Inflammatory macrophage treated with lipopolysaccharide for 1 hour (primary cell): ENCODE measurements around the gene HOXA10.
A peak's percentile ranks its signal among the peaks of the same experiment; 100 is the strongest.

ENCODE experiments used
- DNase-seq, 2 donors: peaks; one replicate each; pipeline ENCODE4 v3.0.0-alpha.2; 2020 to 2022

The HOXA10 gene

GRCh38 chr7:27143023-27143949, 30.8 kb downstream of the HOXA10 start, which contains the start of gene HOXA5:
HOXA5 (minus strand) TSS chr7:27143681; CDS start chr7:27143607, 74 bp downstream.
- DNase-seq, result peak; percentile 32 to 60

- no peak for DNase-seq
These were observed 31.5 kb downstream of the HOXA10 start for GRCh38 chr7:27142580-27143022.

- no peak for DNase-seq
These were observed 32.1 kb downstream of the HOXA10 start for GRCh38 chr7:27141923-27142579.

- DNase-seq, result no peak
These were observed 32.8 kb downstream of the HOXA10 start for GRCh38 chr7:27141137-27141922.

DNA sequence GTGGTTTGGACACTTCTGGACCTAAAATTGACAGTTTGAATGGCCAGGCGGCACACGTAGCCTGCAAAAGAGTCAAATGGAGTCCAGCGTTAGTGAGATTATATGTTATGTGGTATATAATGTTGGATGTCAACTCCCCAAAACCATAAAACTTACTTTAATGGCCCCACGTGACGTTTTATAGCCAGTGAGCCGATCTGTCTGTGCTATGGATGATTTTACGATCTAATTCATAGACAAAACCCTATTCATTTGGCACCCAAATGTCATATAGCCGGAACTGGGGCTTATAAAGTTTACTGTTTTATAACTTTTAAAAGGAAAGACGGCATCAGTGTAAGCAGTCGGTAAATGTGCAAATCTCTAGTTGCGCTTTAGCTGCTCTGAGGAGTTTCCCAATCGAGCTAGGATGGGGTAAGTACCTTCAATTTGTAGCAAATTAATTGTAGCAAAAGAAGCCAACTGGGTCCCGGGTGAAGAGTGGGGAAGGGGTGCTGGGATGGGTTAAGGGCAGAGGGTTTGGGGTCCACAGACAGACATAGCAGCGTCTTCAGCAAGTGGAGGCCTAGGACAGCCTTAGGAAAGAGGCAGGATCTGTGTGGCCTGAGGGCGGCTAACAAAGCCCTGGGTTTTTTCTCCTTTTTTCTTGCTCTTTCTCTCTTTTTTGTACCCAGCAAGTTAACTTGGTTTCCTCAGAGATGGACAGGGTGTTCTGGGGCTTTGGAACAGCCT, 33.8 kb downstream of the HOXA10 start:
- no peak for DNase-seq

- no peak for DNase-seq
These were observed 34.6 kb downstream of the HOXA10 start for GRCh38 chr7:27139334-27140125.

DNA sequence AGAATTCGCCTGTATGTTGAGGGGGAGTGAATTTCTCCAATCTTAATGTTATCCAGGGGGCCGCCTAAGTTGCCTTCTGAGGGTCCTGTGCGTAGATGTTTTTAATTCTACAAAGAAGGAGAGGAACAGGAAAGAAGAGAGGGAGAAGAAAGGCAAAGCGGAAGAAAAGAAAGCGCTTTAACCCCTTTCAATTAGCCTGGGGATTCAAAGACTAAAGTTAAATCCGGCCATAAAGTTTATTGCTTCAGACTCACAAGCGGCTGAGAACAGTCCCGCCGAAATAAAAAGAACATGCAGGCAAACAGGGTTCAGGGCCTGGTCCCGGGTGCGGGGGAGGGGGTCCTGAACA, 35.2 kb downstream of the HOXA10 start:
- no peak for DNase-seq

DNA sequence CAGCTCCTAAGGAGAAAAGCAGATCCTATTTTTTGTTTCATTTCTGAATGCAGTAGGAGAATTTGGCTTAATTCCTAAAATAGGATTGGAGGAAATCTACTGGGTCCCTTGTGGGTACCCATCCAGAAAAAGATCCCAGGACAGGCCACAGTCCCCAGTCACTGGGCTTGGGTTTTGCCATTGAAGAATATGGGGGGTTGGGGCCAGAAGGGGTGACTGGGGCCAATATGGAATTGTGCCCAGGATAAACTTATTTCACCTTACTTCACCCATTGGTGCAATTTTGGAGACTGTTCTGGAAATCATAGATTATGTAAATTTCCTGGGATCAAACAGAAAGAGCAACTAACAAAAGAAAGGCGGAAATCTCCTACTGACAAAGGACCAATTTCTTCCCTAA, 35.6 kb downstream of the HOXA10 start:
- DNase-seq, result no peak

- no peak for DNase-seq
These were observed 36.3 kb downstream of the HOXA10 start for GRCh38 chr7:27137640-27138315.

DNA sequence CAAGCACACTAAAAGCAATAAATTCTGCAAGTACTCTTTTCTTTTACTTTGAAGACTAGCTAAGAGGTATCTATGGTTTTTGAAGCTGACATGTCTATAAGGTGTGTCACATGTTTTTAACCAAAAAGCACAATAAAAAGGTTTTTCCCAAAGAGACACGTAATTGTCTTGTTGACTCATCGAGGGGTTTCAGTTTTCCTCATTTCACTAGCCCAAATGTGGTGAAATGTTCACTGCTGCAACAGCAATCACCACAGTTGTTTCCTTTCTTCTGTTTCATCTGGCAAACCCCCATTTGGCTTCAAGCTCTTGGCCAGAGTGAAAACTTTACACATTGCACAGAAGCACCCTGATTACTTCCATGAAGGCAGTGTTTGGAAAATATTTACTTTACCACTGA, 39.7 kb downstream of the HOXA10 start:
- peak; percentile 93 to 96 for DNase-seq

- DNase-seq, result peak in 1 of 2 donors; percentile 45
These were observed 40.5 kb downstream of the HOXA10 start for GRCh38 chr7:27133409-27134231.

- DNase-seq, result no peak
These were observed 41.1 kb downstream of the HOXA10 start for GRCh38 chr7:27132978-27133377.

- DNase-seq, result no peak
These were observed 41.9 kb downstream of the HOXA10 start for GRCh38 chr7:27132214-27132613.

DNA sequence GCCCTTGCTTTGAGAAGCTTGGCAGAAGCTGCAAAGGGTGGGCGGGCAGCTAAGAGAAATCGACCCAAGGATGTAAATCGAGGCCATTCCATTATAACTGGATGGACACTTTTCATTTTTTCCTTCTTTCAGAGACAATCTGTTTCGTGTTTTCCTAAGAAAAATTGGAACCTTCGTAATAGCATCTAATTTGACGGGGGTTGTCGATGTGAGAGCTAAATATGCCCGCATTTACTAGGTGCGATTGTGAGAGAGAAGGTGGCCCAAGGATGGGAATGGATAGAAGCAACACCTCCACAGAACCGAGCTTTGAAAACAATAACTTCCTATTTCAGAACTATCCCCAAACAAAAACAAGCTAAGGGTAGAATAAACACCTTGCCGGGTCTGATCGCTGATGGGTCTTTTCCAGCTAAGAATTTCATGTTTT, 42.7 kb downstream of the HOXA10 start:
- no peak for DNase-seq

GRCh38 chr7:27130540-27131389, 43.4 kb downstream of the HOXA10 start, which contains the start of gene HOXA4:
HOXA4 (minus strand) TSS chr7:27130757; CDS start chr7:27130733, 24 bp downstream.
- DNase-seq, result peak; percentile 67 to 86

- DNase-seq, result no peak
These were observed 44.2 kb downstream of the HOXA10 start for GRCh38 chr7:27129729-27130539.

GRCh38 chr7:27128776-27129728, 45.1 kb downstream of the HOXA10 start:
- DNase-seq, result no peak
